GM06990 (cell line): ENCODE measurements around the gene TRAPPC3L.

ENCODE experiments used
- DNase-seq: peaks from one replicate; pipeline ENCODE4 v3.0.0-alpha.2; 2011; ENCODE audit not compliant: insufficient read length; ENCODE audit errors: extremely low read depth
- H3K27me3 ChIP-seq: replicated peaks from 2 replicates; pipeline ENCODE4 v1.6.0; 2011; ENCODE audit warnings: low read length; ENCODE audit not compliant: control insufficient read depth, insufficient read depth
- H3K36me3 ChIP-seq: 2 replicates; pipeline ENCODE4 v1.5.1; 2011; ENCODE audit warnings: low read length; ENCODE audit not compliant: control insufficient read depth, insufficient read depth
- H3K4me3 ChIP-seq: replicated peaks from 2 replicates; pipeline ENCODE4 v1.5.1; 2011; ENCODE audit warnings: low read depth, mild to moderate bottlenecking, control low read depth, low read length
- CTCF ChIP-seq: IDR thresholded peaks from 2 replicates; pipeline ENCODE4 v1.5.1; 2011; ENCODE audit warnings: low read length, control low read depth, mild to moderate bottlenecking, inconsistent platforms; ENCODE audit not compliant: insufficient read depth, poor library complexity, severe bottlenecking

The TRAPPC3L gene

DNA sequence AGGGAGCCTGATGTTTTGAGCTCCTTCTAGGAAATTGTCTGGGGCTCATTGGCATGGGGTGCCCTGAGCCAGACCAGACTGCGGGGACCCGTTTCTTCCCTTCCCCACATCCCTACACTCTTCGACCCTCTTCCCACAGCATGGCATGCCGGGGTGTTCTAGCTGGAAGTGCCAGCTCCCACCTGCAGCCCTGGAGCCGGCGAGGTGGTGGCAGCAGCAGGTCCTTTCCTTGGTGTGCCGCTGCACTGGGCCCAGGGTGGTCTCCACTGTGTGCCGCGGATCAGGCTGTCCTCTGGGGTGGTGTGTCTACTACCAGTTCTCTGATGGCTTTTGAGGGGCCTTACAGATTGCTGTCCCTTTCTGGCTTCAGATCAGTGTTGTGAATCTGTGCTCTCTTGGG is 18.3 kb upstream of the TRAPPC3L start:
- Histone ChIP-seq H3K36me3 (no peaks in the 10 kb centered on the region), H3K27me3 (no peaks in the 10 kb centered on the region), H3K4me3 (no peak overlapping the region)
- no peak for DNase-seq
- TF ChIP-seq CTCF = no peak

GRCh38 chr6:116562614-116563013 is 17.1 kb upstream of the TRAPPC3L start:
- H3K27me3 ChIP-seq = no peaks in the 10 kb centered on the region
- no peak for TF ChIP-seq CTCF
- no peak overlapping the region for H3K4me3 ChIP-seq
- DNase-seq = no peak
- H3K36me3 ChIP-seq = no peaks in the 10 kb centered on the region

- Histone ChIP-seq H3K27me3 (no peaks in the 10 kb centered on the region), H3K36me3 (no peaks in the 10 kb centered on the region), H3K4me3 (no peak overlapping the region)
- no peak for TF ChIP-seq CTCF
- DNase-seq = no peak
These were observed 16.5 kb upstream of the TRAPPC3L start for GRCh38 chr6:116562019-116562403.

GRCh38 chr6:116561377-116562018 is 16.0 kb upstream of the TRAPPC3L start:
- no peak overlapping the region for H3K4me3 ChIP-seq
- TF ChIP-seq CTCF = peak; percentile 81
- no peaks in the 10 kb centered on the region for H3K27me3 ChIP-seq
- no peaks in the 10 kb centered on the region for H3K36me3 ChIP-seq
- no peak for DNase-seq

DNA sequence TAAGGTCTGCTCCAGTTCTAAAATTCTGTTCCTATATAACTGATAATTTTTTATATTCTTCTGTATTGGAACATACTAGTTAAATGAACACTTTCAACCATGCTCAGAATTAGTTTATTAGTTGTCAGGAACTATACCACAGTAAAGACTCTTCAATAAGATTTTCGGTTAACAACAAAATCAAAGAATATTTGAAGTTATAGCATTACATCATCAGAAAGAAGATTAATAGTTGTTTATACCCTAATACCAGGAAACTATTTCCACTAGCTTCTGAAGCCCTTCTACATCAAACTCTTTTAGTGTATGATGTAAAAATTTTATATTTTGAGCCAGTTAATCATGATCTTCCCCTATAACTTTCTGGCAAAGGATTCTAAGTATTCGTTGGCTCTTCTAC is 14.6 kb upstream of the TRAPPC3L start:
- no peaks in the 10 kb centered on the region for H3K36me3 ChIP-seq
- DNase-seq = no peak
- no peak overlapping the region for H3K4me3 ChIP-seq
- TF ChIP-seq CTCF = no peak
- H3K27me3 ChIP-seq = no peaks in the 10 kb centered on the region

DNA sequence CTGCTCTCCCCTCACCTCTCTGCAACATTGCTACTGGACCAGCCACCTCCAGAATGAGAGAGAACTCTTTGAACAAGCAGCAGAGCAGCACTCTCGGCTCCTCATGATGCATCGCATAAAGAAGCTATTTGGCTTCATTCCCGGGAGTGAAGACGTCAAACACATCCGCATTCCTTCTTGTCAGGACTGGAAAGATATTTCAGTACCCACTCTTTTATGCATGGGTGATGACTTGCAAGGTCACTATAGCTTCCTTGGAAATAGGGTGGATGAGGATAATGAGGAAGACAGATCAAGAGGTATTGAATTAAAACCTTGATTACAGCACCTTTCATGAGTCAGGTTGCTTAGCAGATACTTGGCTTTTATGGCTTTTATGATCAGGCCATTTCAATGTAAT is 12.4 kb upstream of the TRAPPC3L start:
- no peaks in the 10 kb centered on the region for H3K36me3 ChIP-seq
- H3K4me3 ChIP-seq = no peak overlapping the region
- no peaks in the 10 kb centered on the region for H3K27me3 ChIP-seq
- no peak for TF ChIP-seq CTCF
- no peak for DNase-seq
